ENCODE data around the gene TTLL5. TPM values are rescaled to one million over a fixed set of nuclear protein-coding genes. Genes with fewer than 3 reads are reported as not detected.

The TTLL5 gene
- total and polyA plus RNA-seq, 2 of the 13 experiments (the other 11 are each of a cell fraction or from before 2014, with no cell fraction given): 11.8 to 18.8 TPM

DNA sequence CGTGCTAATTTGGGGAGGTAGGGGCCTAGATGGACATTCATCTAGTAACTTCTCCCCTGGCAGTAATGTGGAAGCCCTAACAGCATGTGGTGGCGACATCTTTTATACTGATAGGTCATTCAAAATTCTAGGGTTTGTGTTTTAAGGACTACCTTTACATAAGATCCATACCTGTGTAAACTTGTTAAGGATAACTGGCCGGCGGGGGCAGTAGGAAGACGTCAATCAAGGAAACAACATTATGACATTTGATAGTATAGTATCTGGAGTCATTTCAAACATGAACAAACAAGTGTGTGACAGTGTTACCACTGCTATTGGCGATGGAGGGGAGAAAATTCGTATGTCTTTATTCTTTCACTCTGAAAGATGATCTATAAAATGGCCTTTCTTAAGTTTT is 120.0 kb downstream of the TTLL5 start:
- no peaks in the 10 kb centered on the region for H3K4me1 ChIP-seq (ENCODE audit: insufficient read depth, low read length)
- no peaks in the 10 kb centered on the region for H3K27me3 ChIP-seq (ENCODE audit: control insufficient read depth in 1 of 2, insufficient read depth in 2 of 2, low read length in 2 of 2)
- no peak for ATAC-seq
- BruUV-seq (replicated peaks): no TSS peak
- WGBS (ENCODE audit: low lambda C conversion rate): 97% methylated on average over 7 of the region's 7 CpGs
- no peaks in the 10 kb centered on the region for H4K20me1 ChIP-seq (ENCODE audit: insufficient read depth, low read length)
- H3K79me2 ChIP-seq (ENCODE audit: insufficient read depth, low read length): no peaks in the 10 kb centered on the region
- no peak for FAIRE-seq
- no peak overlapping the region for H3K27ac ChIP-seq (ENCODE audit: extremely low read length, insufficient read depth, low read length)
- in situ Hi-C loops (cut with HindIII; ENCODE audit: extremely low pct_ligation_motif_present, low pct_unique_long_range_greater_than_20kb) (no loop called here), intact Hi-C loops (cut with micrococcal nuclease; ENCODE audit: unreplicated experiment) (no loop called here)
- no peaks in the 10 kb centered on the region for H3K9me3 ChIP-seq (ENCODE audit: low read length)
- no peak overlapping the region for H2AFZ ChIP-seq (ENCODE audit: low read length)
- POLR2A ChIA-PET: no interaction called here
- DNase-seq (ENCODE audit: low spot score): no peak
- peaks cover 3 to 25% of the 10 kb centered on the region in 2 experiments; a peak in 3 of 5 replicates for H3K36me3 ChIP-seq (replicated peaks in 1 of 2; ENCODE audit: control insufficient read depth in 1 of 2, insufficient read depth in 2 of 2, low read length in 2 of 2)
- CTCF ChIA-PET (ENCODE audit: low intra/inter-chr PET ratio, low total read pairs): no interaction called here
- no peak overlapping the region for H3K4me3 ChIP-seq (replicated peaks in 1 of 3; ENCODE audit: insufficient read depth in 1 of 3, low read depth in 2 of 3, low read length in 3 of 3)
- H3K9ac ChIP-seq (ENCODE audit: insufficient read depth, low read depth, low read length): no peak overlapping the region
- no peak overlapping the region for H3K4me2 ChIP-seq (ENCODE audit: low read depth, low read length)
- TF ChIP-seq ZNF552 (CRISPR knock-in tag; IDR thresholded peaks at IDR 0.05; ENCODE audit: borderline replicate concordance) (no peak), SMC3 (IDR thresholded peaks at IDR 0.05; ENCODE audit: low read length) (no peak), ZNF580 (CRISPR knock-in tag; IDR thresholded peaks at IDR 0.05; ENCODE audit: borderline replicate concordance, low read depth) (no peak), PBX2 (CRISPR knock-in tag; IDR thresholded peaks at IDR 0.05) (no peak), CREB1 (IDR thresholded peaks at IDR 0.05) (no peak), CREB1 (CRISPR knock-in tag; IDR thresholded peaks at IDR 0.05) (no peak), ZNF383 (CRISPR knock-in tag; IDR thresholded peaks at IDR 0.05; ENCODE audit: borderline replicate concordance) (no peak), ZNF3 (CRISPR knock-in tag; IDR thresholded peaks at IDR 0.05) (no peak), PRDM4 (CRISPR knock-in tag; IDR thresholded peaks at IDR 0.05; ENCODE audit: borderline replicate concordance) (no peak), ZMAT3 (CRISPR knock-in tag; conservative IDR thresholded peaks at IDR 0.05) (no peak), ZNF225 (CRISPR knock-in tag; IDR thresholded peaks at IDR 0.05) (no peak), IRF2 (CRISPR knock-in tag; IDR thresholded peaks at IDR 0.05) (no peak), ZBTB43 (CRISPR knock-in tag; conservative IDR thresholded peaks at IDR 0.05) (no peak)
- TF ChIP-seq, protein P1, sequence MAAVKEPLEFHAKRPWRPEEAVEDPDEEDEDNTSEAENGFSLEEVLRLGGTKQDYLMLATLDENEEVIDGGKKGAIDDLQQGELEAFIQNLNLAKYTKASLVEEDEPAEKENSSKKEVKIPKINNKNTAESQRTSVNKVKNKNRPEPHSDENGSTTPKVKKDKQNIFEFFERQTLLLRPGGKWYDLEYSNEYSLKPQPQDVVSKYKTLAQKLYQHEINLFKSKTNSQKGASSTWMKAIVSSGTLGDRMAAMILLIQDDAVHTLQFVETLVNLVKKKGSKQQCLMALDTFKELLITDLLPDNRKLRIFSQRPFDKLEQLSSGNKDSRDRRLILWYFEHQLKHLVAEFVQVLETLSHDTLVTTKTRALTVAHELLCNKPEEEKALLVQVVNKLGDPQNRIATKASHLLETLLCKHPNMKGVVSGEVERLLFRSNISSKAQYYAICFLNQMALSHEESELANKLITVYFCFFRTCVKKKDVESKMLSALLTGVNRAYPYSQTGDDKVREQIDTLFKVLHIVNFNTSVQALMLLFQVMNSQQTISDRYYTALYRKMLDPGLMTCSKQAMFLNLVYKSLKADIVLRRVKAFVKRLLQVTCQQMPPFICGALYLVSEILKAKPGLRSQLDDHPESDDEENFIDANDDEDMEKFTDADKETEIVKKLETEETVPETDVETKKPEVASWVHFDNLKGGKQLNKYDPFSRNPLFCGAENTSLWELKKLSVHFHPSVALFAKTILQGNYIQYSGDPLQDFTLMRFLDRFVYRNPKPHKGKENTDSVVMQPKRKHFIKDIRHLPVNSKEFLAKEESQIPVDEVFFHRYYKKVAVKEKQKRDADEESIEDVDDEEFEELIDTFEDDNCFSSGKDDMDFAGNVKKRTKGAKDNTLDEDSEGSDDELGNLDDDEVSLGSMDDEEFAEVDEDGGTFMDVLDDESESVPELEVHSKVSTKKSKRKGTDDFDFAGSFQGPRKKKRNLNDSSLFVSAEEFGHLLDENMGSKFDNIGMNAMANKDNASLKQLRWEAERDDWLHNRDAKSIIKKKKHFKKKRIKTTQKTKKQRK (IDR thresholded peaks at IDR 0.05; ENCODE audit: low read length): no peak
- TF ChIP-seq, protein P2, sequence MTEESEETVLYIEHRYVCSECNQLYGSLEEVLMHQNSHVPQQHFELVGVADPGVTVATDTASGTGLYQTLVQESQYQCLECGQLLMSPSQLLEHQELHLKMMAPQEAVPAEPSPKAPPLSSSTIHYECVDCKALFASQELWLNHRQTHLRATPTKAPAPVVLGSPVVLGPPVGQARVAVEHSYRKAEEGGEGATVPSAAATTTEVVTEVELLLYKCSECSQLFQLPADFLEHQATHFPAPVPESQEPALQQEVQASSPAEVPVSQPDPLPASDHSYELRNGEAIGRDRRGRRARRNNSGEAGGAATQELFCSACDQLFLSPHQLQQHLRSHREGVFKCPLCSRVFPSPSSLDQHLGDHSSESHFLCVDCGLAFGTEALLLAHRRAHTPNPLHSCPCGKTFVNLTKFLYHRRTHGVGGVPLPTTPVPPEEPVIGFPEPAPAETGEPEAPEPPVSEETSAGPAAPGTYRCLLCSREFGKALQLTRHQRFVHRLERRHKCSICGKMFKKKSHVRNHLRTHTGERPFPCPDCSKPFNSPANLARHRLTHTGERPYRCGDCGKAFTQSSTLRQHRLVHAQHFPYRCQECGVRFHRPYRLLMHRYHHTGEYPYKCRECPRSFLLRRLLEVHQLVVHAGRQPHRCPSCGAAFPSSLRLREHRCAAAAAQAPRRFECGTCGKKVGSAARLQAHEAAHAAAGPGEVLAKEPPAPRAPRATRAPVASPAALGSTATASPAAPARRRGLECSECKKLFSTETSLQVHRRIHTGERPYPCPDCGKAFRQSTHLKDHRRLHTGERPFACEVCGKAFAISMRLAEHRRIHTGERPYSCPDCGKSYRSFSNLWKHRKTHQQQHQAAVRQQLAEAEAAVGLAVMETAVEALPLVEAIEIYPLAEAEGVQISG (CRISPR knock-in tag; IDR thresholded peaks at IDR 0.05): no peak
